MM.1S (cell line): ENCODE measurements around the gene HIPK2.

ENCODE experiments used
- DNase-seq: peaks from one replicate; pipeline ENCODE4 v3.0.0-alpha.2; 2015
- H2AFZ ChIP-seq: fragments of 300-600 bp; sonication (generic); 2 replicates; pipeline ENCODE4 v1.6.0; 2016; ENCODE audit warnings: antibody characterized with exemption, low read length
- H3F3A ChIP-seq: fragments of 300-600 bp; sonication (generic); 2 replicates; pipeline ENCODE4 v1.6.1; 2016; ENCODE audit warnings: mild to moderate bottlenecking, antibody characterized with exemption, low read length, moderate library complexity, mixed read lengths; ENCODE audit not compliant: insufficient read depth
- H3K27ac ChIP-seq: fragments of 300-600 bp; sonication (generic); 2 replicates; pipeline ENCODE4 v1.5.1; 2016; ENCODE audit warnings: mild to moderate bottlenecking, low read length
- H3K27me3 ChIP-seq: fragments of 300-600 bp; sonication (generic); replicated peaks from 2 replicates; pipeline ENCODE4 v1.6.0; 2016; ENCODE audit warnings: low read length; ENCODE audit not compliant: insufficient read depth
- H3K36me3 ChIP-seq: fragments of 300-600 bp; sonication (generic); replicated peaks from 2 replicates; pipeline ENCODE4 v1.6.1; 2016; ENCODE audit warnings: mild to moderate bottlenecking, low read length, mixed read lengths; ENCODE audit not compliant: insufficient read depth
- H3K4me1 ChIP-seq: fragments of 300-600 bp; sonication (generic); 2 replicates; pipeline ENCODE4 v1.6.1; 2016; ENCODE audit warnings: low read length, mixed read lengths
- H3K4me2 ChIP-seq: fragments of 300-600 bp; sonication (generic); 2 replicates; pipeline ENCODE4 v1.6.0; 2016; ENCODE audit warnings: low read depth, low read length
- H3K4me3 ChIP-seq: fragments of 300-600 bp; sonication (generic); 2 replicates; pipeline ENCODE4 v1.5.1; 2016; ENCODE audit warnings: low read length, mixed read lengths
- H3K79me2 ChIP-seq: fragments of 300-600 bp; sonication (generic); 2 replicates; pipeline ENCODE4 v1.6.1; 2016; ENCODE audit warnings: mixed run types, low read length, mixed read lengths
- H3K9ac ChIP-seq: fragments of 300-600 bp; sonication (generic); 2 replicates; pipeline ENCODE4 v1.6.1; 2016; ENCODE audit warnings: low read length, mixed read lengths
- H3K9me2 ChIP-seq: fragments of 300-600 bp; sonication (generic); replicated peaks from 2 replicates; pipeline ENCODE4 v1.6.1; 2016; ENCODE audit warnings: mild to moderate bottlenecking, low read length, mixed read lengths; ENCODE audit not compliant: insufficient read depth
- H3K9me3 ChIP-seq: fragments of 300-600 bp; sonication (generic); replicated peaks from 2 replicates; pipeline ENCODE4 v1.6.1; 2016; ENCODE audit warnings: mild to moderate bottlenecking, low read length, mixed read lengths; ENCODE audit not compliant: insufficient read depth
- H4K20me1 ChIP-seq: fragments of 300-600 bp; sonication (generic); 2 replicates; pipeline ENCODE4 v1.6.1; 2016; ENCODE audit warnings: mild to moderate bottlenecking, low read length, moderate library complexity, mixed read lengths; ENCODE audit not compliant: insufficient read depth
- EZH2 ChIP-seq: fragments of 300-600 bp; sonication (generic); optimal IDR thresholded peaks from 2 replicates; pipeline ENCODE3; 2017; ENCODE audit warnings: low read depth, mild to moderate bottlenecking, antibody characterized with exemption, low read length, mixed read lengths
- EZH2phosphoT487 ChIP-seq: fragments of 300-600 bp; sonication (generic); IDR thresholded peaks from 2 replicates; pipeline ENCODE4 v1.6.1; 2018; ENCODE audit warnings: antibody characterized with exemption, low read length
- TF ChIP-seq, protein P1 (sequence below): fragments of 300-600 bp; sonication (generic); IDR thresholded peaks from 2 replicates; pipeline ENCODE4 v1.5.1; 2016; ENCODE audit warnings: antibody characterized with exemption, low read length, mixed read lengths

The HIPK2 gene

DNA sequence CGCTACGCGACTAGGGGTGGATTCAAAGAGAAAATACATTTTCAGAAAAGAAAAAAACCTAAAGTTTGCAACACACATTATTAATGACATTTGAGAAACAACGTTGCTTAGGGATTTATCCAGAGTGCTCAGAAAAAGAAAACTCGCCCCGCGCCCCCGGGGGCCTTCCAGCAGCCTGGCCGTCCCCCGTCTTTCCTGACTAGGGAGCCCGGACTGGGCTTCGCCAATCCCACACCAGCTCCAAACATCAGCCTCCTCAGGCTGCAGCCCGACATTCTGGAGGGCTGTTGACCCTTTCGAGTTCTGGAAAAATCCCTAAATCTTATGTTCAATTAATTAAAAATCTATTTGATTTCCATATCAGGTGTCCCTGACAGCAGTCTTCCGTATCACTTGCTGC, 205.7 kb downstream of the HIPK2 start:
- Histone ChIP-seq H3K4me3 (no peak overlapping the region), H3K9ac (no peak overlapping the region), H3K9me3 (no peaks in the 10 kb centered on the region), H3K9me2 (no peaks in the 10 kb centered on the region), H3K4me2 (no peak overlapping the region), H4K20me1 (no peaks in the 10 kb centered on the region), H3K79me2 (no peaks in the 10 kb centered on the region), H3K27me3 (no peaks in the 10 kb centered on the region), H3K36me3 (no peaks in the 10 kb centered on the region), H3K27ac (no peak overlapping the region), H3F3A (no peaks in the 10 kb centered on the region), H3K4me1 (no peaks in the 10 kb centered on the region), H2AFZ (no peak overlapping the region)
- DNase-seq = no peak
- TF ChIP-seq, protein P1, sequence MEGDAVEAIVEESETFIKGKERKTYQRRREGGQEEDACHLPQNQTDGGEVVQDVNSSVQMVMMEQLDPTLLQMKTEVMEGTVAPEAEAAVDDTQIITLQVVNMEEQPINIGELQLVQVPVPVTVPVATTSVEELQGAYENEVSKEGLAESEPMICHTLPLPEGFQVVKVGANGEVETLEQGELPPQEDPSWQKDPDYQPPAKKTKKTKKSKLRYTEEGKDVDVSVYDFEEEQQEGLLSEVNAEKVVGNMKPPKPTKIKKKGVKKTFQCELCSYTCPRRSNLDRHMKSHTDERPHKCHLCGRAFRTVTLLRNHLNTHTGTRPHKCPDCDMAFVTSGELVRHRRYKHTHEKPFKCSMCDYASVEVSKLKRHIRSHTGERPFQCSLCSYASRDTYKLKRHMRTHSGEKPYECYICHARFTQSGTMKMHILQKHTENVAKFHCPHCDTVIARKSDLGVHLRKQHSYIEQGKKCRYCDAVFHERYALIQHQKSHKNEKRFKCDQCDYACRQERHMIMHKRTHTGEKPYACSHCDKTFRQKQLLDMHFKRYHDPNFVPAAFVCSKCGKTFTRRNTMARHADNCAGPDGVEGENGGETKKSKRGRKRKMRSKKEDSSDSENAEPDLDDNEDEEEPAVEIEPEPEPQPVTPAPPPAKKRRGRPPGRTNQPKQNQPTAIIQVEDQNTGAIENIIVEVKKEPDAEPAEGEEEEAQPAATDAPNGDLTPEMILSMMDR = no peak
- TF ChIP-seq EZH2 (no peak), EZH2phosphoT487 (no peak)

DNA sequence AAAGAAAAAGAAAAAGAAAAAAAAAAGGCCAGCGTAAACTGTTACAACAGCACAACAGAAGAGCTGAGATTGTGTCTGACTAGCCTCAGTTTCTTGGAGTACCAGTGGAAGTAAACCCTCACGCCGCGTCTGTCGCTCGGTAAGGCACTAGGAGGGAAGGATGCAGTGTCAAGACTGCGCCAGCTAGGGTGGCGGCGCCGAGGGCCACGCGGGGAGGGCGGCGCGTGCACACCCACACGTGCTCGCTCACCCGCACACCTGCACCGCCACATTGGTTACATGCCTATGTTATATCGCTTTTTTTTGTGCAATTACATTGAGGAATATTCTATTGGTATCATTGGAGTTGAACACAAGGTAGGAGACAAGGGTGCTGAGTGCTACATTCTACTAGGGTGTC, 206.1 kb downstream of the HIPK2 start:
- H3K79me2 ChIP-seq = no peaks in the 10 kb centered on the region
- no peak for DNase-seq
- no peaks in the 10 kb centered on the region for H4K20me1 ChIP-seq
- H3K4me1 ChIP-seq = no peaks in the 10 kb centered on the region
- H3K9me3 ChIP-seq = no peaks in the 10 kb centered on the region
- H3K4me2 ChIP-seq = no peak overlapping the region
- no peak overlapping the region for H3K27ac ChIP-seq
- H3K27me3 ChIP-seq = no peaks in the 10 kb centered on the region
- TF ChIP-seq, protein P1 = no peak
- TF ChIP-seq EZH2phosphoT487 (no peak), EZH2 (no peak)
- H3F3A ChIP-seq = no peaks in the 10 kb centered on the region
- H2AFZ ChIP-seq = no peak overlapping the region
- H3K4me3 ChIP-seq = no peak overlapping the region
- H3K9me2 ChIP-seq = no peaks in the 10 kb centered on the region
- no peaks in the 10 kb centered on the region for H3K36me3 ChIP-seq
- no peak overlapping the region for H3K9ac ChIP-seq

DNA sequence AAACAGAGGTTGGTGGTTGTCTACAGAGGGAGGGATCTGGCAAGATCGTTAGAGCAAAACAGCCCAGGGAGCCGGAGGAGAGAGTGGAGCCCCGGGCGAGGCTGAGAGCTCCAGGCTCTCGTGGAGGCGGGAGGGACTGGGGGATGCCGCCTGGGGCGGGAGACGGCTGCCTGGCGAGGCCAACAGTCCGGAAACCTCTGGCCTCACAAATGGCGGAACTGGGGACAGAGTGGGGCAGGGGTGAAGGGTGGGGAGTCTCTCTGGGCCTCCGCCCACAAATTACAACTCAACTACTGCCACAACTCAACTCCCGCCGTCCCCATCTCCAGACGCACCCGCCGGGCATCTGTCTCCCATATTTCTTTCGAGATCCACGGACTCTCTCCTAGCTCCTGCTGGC, 206.6 kb downstream of the HIPK2 start:
- Histone ChIP-seq H3K4me2 (no peak overlapping the region), H3F3A (no peaks in the 10 kb centered on the region), H3K27me3 (no peaks in the 10 kb centered on the region), H3K9me2 (no peaks in the 10 kb centered on the region), H3K4me3 (no peak overlapping the region), H3K9me3 (no peaks in the 10 kb centered on the region), H3K36me3 (no peaks in the 10 kb centered on the region), H3K9ac (no peak overlapping the region), H4K20me1 (no peaks in the 10 kb centered on the region), H2AFZ (no peak overlapping the region), H3K27ac (no peak overlapping the region), H3K4me1 (no peaks in the 10 kb centered on the region), H3K79me2 (no peaks in the 10 kb centered on the region)
- DNase-seq = no peak
- TF ChIP-seq EZH2 = no peak
- TF ChIP-seq EZH2phosphoT487 = no peak
- TF ChIP-seq, protein P1 = no peak
